ENCODE data around the gene FTO.

DNA sequence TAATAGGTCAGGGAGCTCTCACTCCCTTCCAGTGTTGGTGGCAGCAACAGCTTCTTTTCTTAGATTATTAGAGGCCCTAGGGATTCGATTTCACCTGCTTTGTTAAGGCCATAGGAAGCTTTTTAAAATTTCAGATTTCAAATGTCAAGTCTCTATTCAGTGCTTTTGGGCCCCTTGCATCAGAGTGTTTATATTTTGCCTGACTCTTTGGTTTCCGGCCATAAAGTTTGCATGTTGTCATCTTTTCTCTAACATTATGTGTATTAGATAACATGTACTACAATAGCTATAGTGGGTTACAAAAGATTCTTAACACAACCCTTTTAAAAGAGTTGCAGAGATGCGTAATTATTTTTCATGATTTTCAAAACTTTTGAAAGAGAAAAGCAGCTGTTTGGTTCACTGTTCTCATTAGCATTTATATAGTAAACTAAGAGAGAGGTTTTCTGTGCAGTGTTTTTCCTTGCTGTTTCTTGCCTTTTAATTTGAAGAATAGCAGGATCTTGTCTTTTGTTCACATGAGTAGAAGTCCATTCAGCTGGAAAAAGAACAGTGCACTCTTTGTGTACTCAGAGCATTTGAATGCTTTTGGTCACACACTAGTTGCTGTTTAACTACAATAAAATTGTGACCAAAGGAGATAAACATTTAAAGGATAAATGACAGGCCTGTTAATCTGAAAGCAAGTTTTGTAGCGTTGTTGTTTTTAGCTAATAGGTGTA, 52.5 kb downstream of the FTO start:
- TF ChIP-seq, protein P1, sequence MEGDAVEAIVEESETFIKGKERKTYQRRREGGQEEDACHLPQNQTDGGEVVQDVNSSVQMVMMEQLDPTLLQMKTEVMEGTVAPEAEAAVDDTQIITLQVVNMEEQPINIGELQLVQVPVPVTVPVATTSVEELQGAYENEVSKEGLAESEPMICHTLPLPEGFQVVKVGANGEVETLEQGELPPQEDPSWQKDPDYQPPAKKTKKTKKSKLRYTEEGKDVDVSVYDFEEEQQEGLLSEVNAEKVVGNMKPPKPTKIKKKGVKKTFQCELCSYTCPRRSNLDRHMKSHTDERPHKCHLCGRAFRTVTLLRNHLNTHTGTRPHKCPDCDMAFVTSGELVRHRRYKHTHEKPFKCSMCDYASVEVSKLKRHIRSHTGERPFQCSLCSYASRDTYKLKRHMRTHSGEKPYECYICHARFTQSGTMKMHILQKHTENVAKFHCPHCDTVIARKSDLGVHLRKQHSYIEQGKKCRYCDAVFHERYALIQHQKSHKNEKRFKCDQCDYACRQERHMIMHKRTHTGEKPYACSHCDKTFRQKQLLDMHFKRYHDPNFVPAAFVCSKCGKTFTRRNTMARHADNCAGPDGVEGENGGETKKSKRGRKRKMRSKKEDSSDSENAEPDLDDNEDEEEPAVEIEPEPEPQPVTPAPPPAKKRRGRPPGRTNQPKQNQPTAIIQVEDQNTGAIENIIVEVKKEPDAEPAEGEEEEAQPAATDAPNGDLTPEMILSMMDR (IDR thresholded peaks at IDR 0.05) = no peak
- TF ChIP-seq POLR2AphosphoS5 (IDR thresholded peaks at IDR 0.05; ENCODE audit: insufficient read depth in 1 of 2, low read depth in 1 of 2) (no peak), POLR2A (IDR thresholded peaks at IDR 0.05) (no peak)
